Activated naive CD8-positive, alpha-beta T cell treated with anti-CD3 and anti-CD28 coated beads, Interleukin-2, amount 10 ng/mL, durations not matched to agents 7 days and 5 days (primary cell): ENCODE results near the gene PRR27. TPM values are rescaled to one million over a fixed set of nuclear protein-coding genes. Genes with fewer than 3 reads are reported as not detected.
"Not testable (repeated sequence)": the region's sequence is repeated elsewhere in the genome, so short reads cannot be mapped to it uniquely, and the experiment has no call there.

Experiments
- ATAC-seq: fragments of 150-1000 bp; cut with Tn5 transposase; one replicate; pipeline ENCODE4 v1.10.0; 2021; ENCODE audit warnings: low read depth, moderate library complexity
- POLR2A ChIA-PET: fragments of 350-600 bp; sonication (Branson Sonifier 250); formaldehyde crosslinking; loops from one replicate; lab custom pipeline; 2021; ENCODE audit warnings: antibody characterized with exemption; lab: Charles Lee
- DNase-seq: peaks from one replicate; pipeline ENCODE4 v3.0.0; 2021
- H3K27ac Mint-ChIP-seq: one replicate; pipeline ENCODE4 v1.8.0; 2022; ENCODE audit warnings: mild to moderate bottlenecking, mixed read lengths
- H3K27me3 Mint-ChIP-seq: one replicate; pipeline ENCODE4 v1.8.0; 2022; ENCODE audit warnings: mild to moderate bottlenecking, moderate library complexity, mixed read lengths
- H3K36me3 Mint-ChIP-seq: one replicate; pipeline ENCODE4 v1.8.0; 2021; ENCODE audit warnings: mild to moderate bottlenecking, mixed read lengths
- H3K4me1 Mint-ChIP-seq: one replicate; pipeline ENCODE4 v1.8.0; 2021; ENCODE audit warnings: mixed read lengths
- H3K4me3 Mint-ChIP-seq: one replicate; pipeline ENCODE4 v1.8.0; 2022; ENCODE audit warnings: mild to moderate bottlenecking, moderate library complexity, mixed read lengths
- H3K9me3 Mint-ChIP-seq: one replicate; pipeline ENCODE4 v1.8.0; 2021; ENCODE audit warnings: mixed read lengths
- total RNA-seq, 2 experiments: library from RNA; stranded (reverse); gene quantifications; one replicate each; pipeline ENCODE4 v1.2.3, GENCODE V29; 2021

Gene PRR27
- total RNA-seq, 2 experiments from 2014 or later = not detected

- Mint-ChIP-seq H3K4me3 (no peak overlapping the region), H3K27me3 (no peaks in the 10 kb centered on the region), H3K9me3 (no peaks in the 10 kb centered on the region), H3K27ac (no peak overlapping the region), H3K4me1 (no peaks in the 10 kb centered on the region), H3K36me3 (no peaks in the 10 kb centered on the region)
- POLR2A ChIA-PET = no interaction called here
- DNase-seq (no peak), ATAC-seq (no peak)
These were observed 28.6 kb downstream of the PRR27 start for GRCh38 chr4:70182517-70183167.

GRCh38 chr4:70183168-70183939 lies 29.3 kb downstream of the PRR27 start:
- no peak for DNase-seq

GRCh38 chr4:70183940-70184246 lies 29.9 kb downstream of the PRR27 start:
- Mint-ChIP-seq H3K4me3 (no peak overlapping the region), H3K27me3 (no peaks in the 10 kb centered on the region), H3K9me3 (no peaks in the 10 kb centered on the region), H3K36me3 (no peaks in the 10 kb centered on the region), H3K27ac (no peak overlapping the region), H3K4me1 (no peaks in the 10 kb centered on the region)
- ATAC-seq (no peak), DNase-seq (no peak)
- POLR2A ChIA-PET = no interaction called here

More at GRCh38 chr4:70183168-70183939, 29.3 kb downstream of the PRR27 start:
- POLR2A ChIA-PET = no interaction called here
- Mint-ChIP-seq H3K36me3 (no peaks in the 10 kb centered on the region), H3K27ac (no peak overlapping the region), H3K4me3 (no peak overlapping the region), H3K9me3 (no peaks in the 10 kb centered on the region), H3K4me1 (no peaks in the 10 kb centered on the region), H3K27me3 (no peaks in the 10 kb centered on the region)
- peak; percentile 39 for ATAC-seq

DNA sequence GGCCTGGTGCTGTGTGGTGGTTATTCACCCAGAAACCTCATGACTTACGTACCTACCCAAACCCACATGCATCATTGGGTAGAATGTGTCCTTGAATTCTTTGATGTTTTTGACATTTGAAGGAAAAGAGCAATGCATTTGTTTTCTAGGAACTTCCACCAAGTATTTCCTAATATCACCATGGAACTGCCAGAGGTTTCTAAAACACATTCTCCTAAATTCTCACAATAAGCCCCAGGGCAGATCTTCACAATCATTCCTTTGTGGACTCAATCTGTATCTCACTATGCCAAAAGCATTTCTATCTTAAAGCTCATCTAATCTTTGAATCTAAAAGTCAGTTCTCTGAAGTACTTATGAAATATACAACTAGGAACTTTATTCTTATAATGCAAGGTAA lies 33.2 kb downstream of the PRR27 start:
- POLR2A ChIA-PET = no interaction called here
- Mint-ChIP-seq H3K27me3 (no peaks in the 10 kb centered on the region), H3K27ac (no peak overlapping the region), H3K4me1 (no peaks in the 10 kb centered on the region), H3K36me3 (no peaks in the 10 kb centered on the region), H3K4me3 (no peak overlapping the region), H3K9me3 (no peaks in the 10 kb centered on the region)
- ATAC-seq (no peak), DNase-seq (no peak)

DNA sequence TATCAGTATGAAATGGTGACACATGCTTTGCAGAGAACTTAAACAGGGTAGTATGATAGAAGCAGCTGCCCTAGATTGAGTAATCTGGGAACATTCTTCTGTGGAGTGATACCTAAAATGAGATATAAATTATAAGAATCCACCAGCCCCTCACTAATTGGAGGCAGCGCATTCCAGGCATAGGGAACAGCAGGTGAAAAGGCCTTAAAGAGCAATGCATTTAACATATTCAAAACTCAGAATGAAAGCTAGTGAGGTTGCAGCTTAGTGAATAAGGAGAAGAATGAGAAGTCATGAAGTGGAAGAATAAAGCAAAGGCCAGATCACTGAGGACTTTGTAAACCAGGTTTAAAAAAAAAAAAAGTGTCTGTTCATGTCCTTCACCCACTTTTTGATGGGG lies 36.5 kb downstream of the PRR27 start:
- Mint-ChIP-seq H3K9me3 (no peaks in the 10 kb centered on the region), H3K27ac (no peak overlapping the region), H3K27me3 (no peaks in the 10 kb centered on the region), H3K4me1 (no peaks in the 10 kb centered on the region), H3K36me3 (no peaks in the 10 kb centered on the region), H3K4me3 (no peak overlapping the region)
- DNase-seq (no peak), ATAC-seq (no peak)
- POLR2A ChIA-PET = no interaction called here

DNA sequence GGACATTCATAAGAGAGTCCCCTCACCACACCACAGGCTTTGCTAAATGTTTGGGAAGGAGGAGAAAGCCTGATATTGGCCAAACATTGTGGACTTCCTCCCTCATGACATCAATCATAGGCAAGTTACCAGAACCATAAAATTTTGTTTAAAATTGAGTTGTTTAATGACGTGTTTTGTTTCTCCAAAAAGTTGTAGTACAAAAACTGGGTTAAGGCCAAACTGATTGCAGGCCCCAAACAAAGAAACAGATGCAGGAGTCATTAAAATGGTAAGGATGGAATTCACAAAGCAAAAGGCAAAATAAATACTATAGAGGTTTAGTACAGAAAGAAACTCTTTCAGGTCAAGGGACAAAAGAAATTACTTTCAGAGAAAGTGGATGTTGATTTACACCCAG lies 37.6 kb downstream of the PRR27 start:
- POLR2A ChIA-PET = no interaction called here
- Mint-ChIP-seq H3K27ac (no peak overlapping the region), H3K9me3 (no peaks in the 10 kb centered on the region), H3K4me3 (no peak overlapping the region), H3K4me1 (no peaks in the 10 kb centered on the region), H3K27me3 (no peaks in the 10 kb centered on the region), H3K36me3 (no peaks in the 10 kb centered on the region)
- ATAC-seq (no peak), DNase-seq (no peak)

- POLR2A ChIA-PET = no interaction called here
- no peak for DNase-seq
- no peaks in the 10 kb centered on the region for H3K27me3 Mint-ChIP-seq
- ATAC-seq = no peak
- no peak overlapping the region for H3K4me3 Mint-ChIP-seq
- H3K36me3 Mint-ChIP-seq = no peaks in the 10 kb centered on the region
- H3K27ac Mint-ChIP-seq = no peak overlapping the region
- no peaks in the 10 kb centered on the region for H3K9me3 Mint-ChIP-seq
- H3K4me1 Mint-ChIP-seq = no peaks in the 10 kb centered on the region
These were observed 38.9 kb downstream of the PRR27 start for GRCh38 chr4:70192895-70193294.

DNA sequence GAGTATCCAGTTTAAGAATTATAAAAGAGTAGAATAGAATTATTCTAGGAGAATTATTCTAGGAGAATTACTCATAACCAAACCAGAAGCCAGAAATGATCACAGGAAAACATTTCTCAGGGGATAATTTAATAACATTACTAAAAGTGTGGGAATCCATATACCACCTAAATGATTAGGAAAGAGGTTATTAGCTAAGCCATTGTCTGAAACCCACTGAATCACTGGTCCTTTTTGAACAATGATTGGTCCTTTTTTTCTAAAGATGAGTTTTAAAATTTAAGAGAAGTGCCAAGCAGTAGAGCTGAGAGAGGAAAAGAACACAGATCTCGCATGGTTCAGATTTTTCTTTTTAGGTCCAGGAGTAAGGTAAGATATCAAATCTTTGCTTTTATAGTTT lies 41.4 kb downstream of the PRR27 start, which contains the start of gene ODAM:
ODAM (plus strand) TSS at position 301 of the 400 bp plus-strand sequence. CDS start 819 bp downstream, outside the sequence.
- Mint-ChIP-seq H3K27me3 (no peaks in the 10 kb centered on the region), H3K36me3 (no peaks in the 10 kb centered on the region), H3K9me3 (no peaks in the 10 kb centered on the region), H3K4me1 (no peaks in the 10 kb centered on the region), H3K27ac (no peak within 1 kb of the TSS), H3K4me3 (no peak within 1 kb of the TSS)
- no peak for DNase-seq
- ATAC-seq = no peak
- POLR2A ChIA-PET = no interaction called here

GRCh38 chr4:70196857-70197256 lies 42.8 kb downstream of the PRR27 start:
- DNase-seq = no peak
- POLR2A ChIA-PET = no interaction called here
- H3K36me3 Mint-ChIP-seq = no peaks in the 10 kb centered on the region

DNA sequence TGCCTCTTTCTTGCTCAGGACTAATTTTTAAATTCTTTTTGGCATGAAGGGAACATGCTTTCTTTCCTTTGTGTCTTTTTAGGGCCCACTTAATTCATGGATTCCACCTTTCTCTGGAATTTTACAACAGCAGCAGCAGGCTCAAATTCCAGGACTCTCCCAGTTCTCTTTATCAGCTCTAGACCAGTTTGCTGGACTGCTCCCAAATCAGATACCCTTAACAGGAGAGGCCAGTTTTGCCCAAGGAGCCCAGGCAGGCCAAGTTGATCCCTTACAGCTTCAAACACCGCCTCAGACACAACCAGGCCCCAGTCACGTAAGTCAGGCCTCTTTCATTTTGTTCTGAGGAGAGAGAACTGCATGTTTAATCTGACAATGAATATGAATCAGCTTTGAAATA lies 43.8 kb downstream of the PRR27 start:
- POLR2A ChIA-PET = no interaction called here
- Mint-ChIP-seq H3K36me3 (no peaks in the 10 kb centered on the region), H3K4me3 (no peak overlapping the region), H3K27ac (no peak overlapping the region), H3K9me3 (no peaks in the 10 kb centered on the region), H3K4me1 (no peaks in the 10 kb centered on the region), H3K27me3 (no peaks in the 10 kb centered on the region)
- ATAC-seq (no peak), DNase-seq (no peak)

More at GRCh38 chr4:70196857-70197256, 42.8 kb downstream of the PRR27 start:
- no peaks in the 10 kb centered on the region for H3K4me1 Mint-ChIP-seq
- ATAC-seq = no peak
- H3K4me3 Mint-ChIP-seq = no peak overlapping the region
- no peaks in the 10 kb centered on the region for H3K9me3 Mint-ChIP-seq
- no peaks in the 10 kb centered on the region for H3K27me3 Mint-ChIP-seq
- H3K27ac Mint-ChIP-seq = no peak overlapping the region

GRCh38 chr4:70203601-70204000 lies 49.6 kb downstream of the PRR27 start:
- Mint-ChIP-seq H3K27me3 (no peaks in the 10 kb centered on the region), H3K4me1 (no peaks in the 10 kb centered on the region), H3K4me3 (no peak overlapping the region), H3K27ac (no peak overlapping the region), H3K36me3 (no peaks in the 10 kb centered on the region), H3K9me3 (no peaks in the 10 kb centered on the region)
- POLR2A ChIA-PET = no interaction called here
- DNase-seq (no peak), ATAC-seq (no peak)

- H3K4me3 Mint-ChIP-seq, H3K4me1 Mint-ChIP-seq, ATAC-seq, H3K9me3 Mint-ChIP-seq, H3K27ac Mint-ChIP-seq, H3K27me3 Mint-ChIP-seq, POLR2A ChIA-PET, H3K36me3 Mint-ChIP-seq, DNase-seq: not testable (repeated sequence)
These were observed 58.7 kb downstream of the PRR27 start for GRCh38 chr4:70212752-70213151.
